CD4-positive, alpha-beta memory T cell (primary cell): Measurements from ENCODE around the gene FIBCD1. TPM values are rescaled to one million over a fixed set of nuclear protein-coding genes. Genes with fewer than 3 reads are reported as not detected.

ENCODE experiments used
- CTCF ChIA-PET: fragments of 350-600 bp; sonication (Branson Sonifier 250); formaldehyde crosslinking; loops from one replicate; lab custom pipeline; 2021; ENCODE audit warnings: inconsistent platforms; ENCODE audit not compliant: partially characterized antibody; lab: Charles Lee
- POLR2A ChIA-PET: fragments of 350-600 bp; sonication (Branson Sonifier 250); formaldehyde crosslinking; loops from one replicate; lab custom pipeline; 2021; ENCODE audit not compliant: partially characterized antibody; lab: Charles Lee
- DNase-seq, 5 donors: peaks; one replicate each; pipeline versions ENCODE4 v3.0.0 to v3.0.0-alpha.2; 2020 to 2022; ENCODE audit warnings: mixed read lengths in 1 of 5
- H3K27ac ChIP-seq: one replicate; pipeline ENCODE4 v1.7.0; 2013; ENCODE audit warnings: low read depth, low read length
- H3K27me3 ChIP-seq: 2 replicates; pipeline ENCODE4 v1.7.0; 2013; ENCODE audit warnings: mild to moderate bottlenecking, low read length, moderate library complexity; ENCODE audit not compliant: insufficient read depth
- H3K36me3 ChIP-seq: 2 replicates; pipeline ENCODE4 v1.7.0; 2013; ENCODE audit warnings: mild to moderate bottlenecking, low read length, moderate library complexity; ENCODE audit not compliant: insufficient read depth
- H3K4me1 ChIP-seq: 2 replicates; pipeline ENCODE4 v1.7.0; 2013; ENCODE audit warnings: mild to moderate bottlenecking, low read length, moderate library complexity; ENCODE audit not compliant: insufficient read depth
- H3K4me3 ChIP-seq, 2 donors: one replicate each; pipeline ENCODE4 v1.7.0; 2013; ENCODE audit warnings: low read length in 2 of 2, mild to moderate bottlenecking in 1 of 2
- H3K9me3 ChIP-seq, 2 donors: one replicate each; pipeline ENCODE4 v1.7.0; 2013; ENCODE audit warnings: low read length in 2 of 2, control low read depth in 1 of 2; ENCODE audit not compliant: control insufficient read depth in 1 of 2
- H3K27ac Mint-ChIP-seq, 7 donors: one replicate each; pipeline ENCODE4 v1.8.0; 2020 to 2021; ENCODE audit warnings: mixed read lengths in 7 of 7, mild to moderate bottlenecking in 6 of 7, inconsistent platforms in 3 of 7, moderate library complexity in 3 of 7
- H3K27me3 Mint-ChIP-seq, 2 donors: one replicate each; pipeline ENCODE4 v1.8.0; 2020 to 2021; ENCODE audit warnings: mixed read lengths in 2 of 2
- H3K36me3 Mint-ChIP-seq, 2 donors: one replicate each; pipeline ENCODE4 v1.8.0; 2020 to 2021; ENCODE audit warnings: mixed read lengths in 2 of 2, inconsistent platforms in 1 of 2, mild to moderate bottlenecking in 1 of 2
- H3K4me1 Mint-ChIP-seq, 4 donors: one replicate each; pipeline ENCODE4 v1.8.0; 2020 to 2021; ENCODE audit warnings: mixed read lengths in 4 of 4, mild to moderate bottlenecking in 1 of 4
- H3K4me3 Mint-ChIP-seq, 8 donors: one replicate each; pipeline ENCODE4 v1.8.0; 2020 to 2021; ENCODE audit warnings: mixed read lengths in 8 of 8, mild to moderate bottlenecking in 7 of 8, moderate library complexity in 6 of 8, inconsistent platforms in 3 of 8
- H3K9me3 Mint-ChIP-seq, 8 donors: one replicate each; pipeline ENCODE4 v1.8.0; 2020 to 2021; ENCODE audit warnings: mixed read lengths in 8 of 8, mild to moderate bottlenecking in 5 of 8, inconsistent platforms in 3 of 8, moderate library complexity in 1 of 8
- intact Hi-C: fragments of 100-400 bp; cut with micrococcal nuclease; formaldehyde crosslinking; loops from one replicate; pipeline ENCODE4 v1.15.1; 2023
- polyA plus RNA-seq, 2 donors: library from polyadenylated mRNA; unstranded; fragments of 300-500 nt; fragmentation: Illumina TruSeq; gene quantifications; one replicate each; pipeline ENCODE4 v1.2.3, GENCODE V29; 2021
- total RNA-seq, 2 experiments: library from RNA; stranded (reverse); gene quantifications; one replicate each; pipeline ENCODE4 v1.2.3, GENCODE V29; 2021

Gene FIBCD1, protein sequence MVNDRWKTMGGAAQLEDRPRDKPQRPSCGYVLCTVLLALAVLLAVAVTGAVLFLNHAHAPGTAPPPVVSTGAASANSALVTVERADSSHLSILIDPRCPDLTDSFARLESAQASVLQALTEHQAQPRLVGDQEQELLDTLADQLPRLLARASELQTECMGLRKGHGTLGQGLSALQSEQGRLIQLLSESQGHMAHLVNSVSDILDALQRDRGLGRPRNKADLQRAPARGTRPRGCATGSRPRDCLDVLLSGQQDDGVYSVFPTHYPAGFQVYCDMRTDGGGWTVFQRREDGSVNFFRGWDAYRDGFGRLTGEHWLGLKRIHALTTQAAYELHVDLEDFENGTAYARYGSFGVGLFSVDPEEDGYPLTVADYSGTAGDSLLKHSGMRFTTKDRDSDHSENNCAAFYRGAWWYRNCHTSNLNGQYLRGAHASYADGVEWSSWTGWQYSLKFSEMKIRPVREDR
- total RNA-seq: not detected
- polyA plus RNA-seq: not detected

DNA sequence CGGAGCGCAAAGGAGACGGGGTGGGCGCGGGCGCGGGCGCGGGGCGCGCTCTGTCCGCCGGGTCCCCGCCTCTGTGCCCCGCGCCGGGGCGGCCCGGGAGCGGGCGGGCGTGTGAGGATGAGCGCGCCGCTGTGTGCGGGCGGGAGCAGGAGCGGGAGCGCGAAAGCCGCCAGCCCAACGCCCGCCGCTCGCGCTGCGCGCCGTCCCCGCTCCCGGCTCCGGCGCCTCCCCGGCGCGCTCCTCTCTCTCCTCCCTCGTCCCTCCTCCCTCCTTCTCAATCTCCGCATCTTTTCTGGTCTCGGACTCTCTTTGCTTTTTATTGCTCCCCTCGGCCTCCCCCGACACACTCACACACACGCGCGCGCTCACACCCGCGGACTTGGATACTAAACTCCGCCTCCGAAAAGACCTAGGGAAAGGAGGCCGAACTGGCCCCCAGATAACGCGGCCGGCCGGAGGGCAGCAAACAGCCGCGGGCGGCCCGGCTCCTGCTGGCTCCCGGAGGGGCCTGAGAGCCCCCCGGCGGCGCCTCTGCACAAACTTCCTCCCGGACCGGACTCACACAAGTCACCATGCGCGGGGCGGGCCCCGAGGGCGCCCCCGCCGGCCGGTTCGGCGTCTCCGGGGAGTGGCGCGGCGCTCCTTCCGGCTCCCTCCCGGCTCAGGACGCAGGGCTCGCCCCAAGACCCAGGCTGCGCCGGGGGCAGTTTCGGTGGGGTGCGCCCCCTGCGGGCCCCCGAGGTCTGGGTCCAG lies at the start of gene FIBCD1:
TSS of gene FIBCD1 (minus strand) at position 596 of the 753 bp plus-strand sequence. CDS start 640 bp downstream, outside the sequence.
- no peak within 1 kb of the TSS for H3K27ac ChIP-seq
- H3K4me3 ChIP-seq: no peak within 1 kb of the TSS
- Mint-ChIP-seq H3K27ac (no peak within 1 kb of the TSS), H3K4me1 (peaks cover 3 to 18% (median 10%) of the 10 kb centered on the region in 4 donors), H3K36me3 (no peaks in the 10 kb centered on the region), H3K9me3 (peaks cover 0 to 2% (median 0%) of the 10 kb centered on the region in 8 donors), H3K27me3 (peaks cover 36 to 50% of the 10 kb centered on the region in 2 donors), H3K4me3 (peak within 1 kb of the TSS in 4 of 8 donors; percentile 32 to 77 (median 42))
- POLR2A ChIA-PET: no interaction called here
- intact Hi-C loops: no loop called here
- H3K4me1 ChIP-seq: peaks cover 12% of the 10 kb centered on the region
- CTCF ChIA-PET: no interaction called here
- no peaks in the 10 kb centered on the region for H3K36me3 ChIP-seq
- H3K9me3 ChIP-seq: no peaks in the 10 kb centered on the region
- peaks cover 46% of the 10 kb centered on the region for H3K27me3 ChIP-seq
- DNase-seq: no peak

DNA sequence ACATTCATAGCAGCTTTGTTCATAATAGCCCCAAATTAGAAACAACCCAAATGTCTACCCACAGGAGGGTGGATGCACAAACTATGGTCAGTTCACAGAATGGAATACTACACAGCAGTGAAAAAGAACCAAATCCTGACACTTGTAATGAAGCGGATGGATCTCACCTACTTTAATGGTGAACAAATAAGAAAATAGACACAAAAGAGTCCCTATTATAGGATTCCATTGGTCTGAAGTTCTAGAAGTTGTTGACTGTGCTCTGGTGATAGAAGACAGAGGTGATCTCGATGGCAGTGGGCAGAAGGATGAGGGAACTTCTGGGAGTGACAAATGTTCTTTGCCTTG lies 49.3 kb upstream of the FIBCD1 start:
- no peaks in the 10 kb centered on the region for H3K9me3 ChIP-seq
- intact Hi-C loops: no loop called here
- no peak overlapping the region for H3K27ac ChIP-seq
- POLR2A ChIA-PET: no interaction called here
- peaks cover 8% of the 10 kb centered on the region for H3K27me3 ChIP-seq
- Mint-ChIP-seq H3K9me3 (no peaks in the 10 kb centered on the region), H3K4me1 (peaks cover 0 to 1% (median 0%) of the 10 kb centered on the region in 4 donors), H3K27me3 (peaks cover 4% of the 10 kb centered on the region in 2 donors), H3K27ac (no peak overlapping the region), H3K36me3 (no peaks in the 10 kb centered on the region), H3K4me3 (no peak overlapping the region)
- CTCF ChIA-PET: no interaction called here
- H3K36me3 ChIP-seq: no peaks in the 10 kb centered on the region
- H3K4me1 ChIP-seq: no peaks in the 10 kb centered on the region
- H3K4me3 ChIP-seq: no peak overlapping the region
- no peak for DNase-seq

DNA sequence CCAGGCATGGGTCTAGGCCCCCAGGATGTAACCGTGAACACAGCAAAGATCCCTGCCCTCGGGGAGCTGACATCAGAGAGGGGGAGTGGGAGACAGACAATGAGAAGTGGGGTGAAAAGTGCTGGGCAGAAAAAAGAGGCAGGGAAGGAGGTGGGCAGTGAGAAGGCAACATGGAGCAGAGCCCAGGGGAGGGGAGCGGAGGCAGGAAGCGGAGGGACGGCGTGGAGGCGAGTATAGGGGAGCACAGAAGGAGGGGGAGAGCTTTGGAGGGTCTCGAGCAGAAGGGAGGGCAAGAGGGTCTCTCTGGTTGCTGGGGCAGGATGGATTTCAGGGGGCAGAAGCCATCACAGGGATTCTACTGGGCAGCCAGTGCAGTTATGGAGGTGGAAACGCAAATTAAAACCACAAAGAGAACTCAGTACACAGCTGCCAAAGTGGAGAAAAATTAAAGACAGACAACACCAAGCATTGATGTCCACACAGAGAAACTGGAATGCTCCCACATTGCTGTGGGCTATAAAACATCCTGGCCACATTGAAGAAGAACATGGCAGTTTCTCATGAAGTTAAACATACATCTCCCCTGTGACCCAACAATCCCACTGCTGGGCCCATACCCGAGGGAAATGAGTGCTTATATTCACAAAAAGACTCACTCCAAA lies 48.8 kb upstream of the FIBCD1 start:
- Histone ChIP-seq H3K36me3 (no peaks in the 10 kb centered on the region), H3K4me3 (no peak overlapping the region), H3K27ac (no peak overlapping the region), H3K4me1 (no peaks in the 10 kb centered on the region), H3K27me3 (peaks cover 8% of the 10 kb centered on the region), H3K9me3 (no peaks in the 10 kb centered on the region)
- Mint-ChIP-seq H3K4me1 (peaks cover 0 to 1% (median 0%) of the 10 kb centered on the region in 4 donors), H3K4me3 (no peak overlapping the region), H3K27ac (no peak overlapping the region), H3K36me3 (no peaks in the 10 kb centered on the region), H3K9me3 (no peaks in the 10 kb centered on the region), H3K27me3 (peaks cover 4% of the 10 kb centered on the region in 2 donors)
- ChIA-PET CTCF (no interaction called here), POLR2A (interaction anchor here (0.6 kb wide), 1 partner anchor 22 kb away, joined by 3 read pairs; no protein-coding TSS in a partner anchor)
- intact Hi-C loops: no loop called here
- DNase-seq: no peak

DNA sequence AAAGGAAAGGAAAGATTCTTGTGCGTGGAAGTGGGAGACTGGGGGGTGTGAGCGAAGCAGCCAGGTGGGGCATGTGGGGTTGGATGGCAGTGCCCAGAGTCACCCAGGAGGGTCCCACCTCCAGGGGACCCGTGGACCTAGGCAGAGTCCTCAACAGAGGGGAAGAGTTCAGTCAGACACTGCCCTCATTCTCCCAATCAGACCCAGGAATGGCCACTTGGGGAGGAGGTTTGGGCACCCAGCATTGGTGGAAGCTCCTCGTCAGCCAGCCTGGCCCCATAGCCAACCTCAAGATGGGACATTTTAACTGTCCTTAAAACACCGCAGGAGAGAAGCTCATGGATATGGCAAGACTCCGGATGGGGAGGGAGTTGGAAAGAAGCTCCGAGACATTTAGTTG lies 48.0 kb upstream of the FIBCD1 start:
- Mint-ChIP-seq H3K27ac (no peak overlapping the region), H3K4me3 (no peak overlapping the region), H3K4me1 (no peaks in the 10 kb centered on the region), H3K9me3 (no peaks in the 10 kb centered on the region), H3K27me3 (peaks cover 1 to 4% of the 10 kb centered on the region in 2 donors), H3K36me3 (no peaks in the 10 kb centered on the region)
- DNase-seq: no peak
- Histone ChIP-seq H3K4me3 (no peak overlapping the region), H3K36me3 (no peaks in the 10 kb centered on the region), H3K27ac (no peak overlapping the region), H3K27me3 (peaks cover 9% of the 10 kb centered on the region), H3K9me3 (no peaks in the 10 kb centered on the region), H3K4me1 (no peaks in the 10 kb centered on the region)
- POLR2A ChIA-PET: interaction anchor here (0.6 kb wide), 1 partner anchor 23 kb away, joined by 3 read pairs; no protein-coding TSS in a partner anchor
- intact Hi-C loops: no loop called here
- CTCF ChIA-PET: no interaction called here

DNA sequence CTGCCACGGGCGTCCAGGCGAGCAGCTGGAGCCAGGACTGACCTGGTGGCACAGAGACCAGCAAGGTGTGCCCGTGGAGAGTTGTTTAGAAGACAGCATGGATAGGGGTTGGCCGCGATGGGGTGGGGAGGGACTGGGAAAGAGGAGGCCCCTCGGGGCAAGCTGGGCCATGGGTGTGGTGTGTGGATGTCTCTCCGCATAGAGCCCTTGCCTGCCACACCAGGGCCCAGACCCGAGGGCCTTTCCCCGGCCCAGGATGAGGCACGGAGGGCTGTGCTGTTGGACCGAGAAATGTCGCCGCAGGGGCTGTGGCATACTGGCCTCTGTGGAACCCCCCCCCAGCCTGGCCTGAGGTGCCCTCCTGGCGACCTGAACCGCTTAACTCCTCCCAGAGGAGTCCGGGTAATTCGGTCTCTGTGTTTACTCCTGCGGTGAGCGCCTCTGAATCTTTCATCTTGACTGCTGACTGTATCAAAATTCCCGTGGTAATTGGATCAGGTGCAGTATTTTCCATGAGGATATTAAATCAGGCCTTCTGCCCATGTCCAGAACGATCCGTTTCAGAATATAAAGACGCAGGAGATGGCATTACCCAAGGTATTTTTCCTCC lies 47.4 kb upstream of the FIBCD1 start:
- intact Hi-C loops: no loop called here
- DNase-seq: no peak
- H3K27ac Mint-ChIP-seq: no peak overlapping the region
- H3K4me1 Mint-ChIP-seq: no peaks in the 10 kb centered on the region
- H3K27me3 Mint-ChIP-seq: peaks cover 1 to 2% of the 10 kb centered on the region in 2 donors
- no peaks in the 10 kb centered on the region for H3K36me3 Mint-ChIP-seq
- Histone ChIP-seq H3K4me3 (no peak overlapping the region), H3K4me1 (no peaks in the 10 kb centered on the region), H3K27ac (no peak overlapping the region), H3K27me3 (peaks cover 15% of the 10 kb centered on the region), H3K36me3 (no peaks in the 10 kb centered on the region), H3K9me3 (no peaks in the 10 kb centered on the region)
- no peaks in the 10 kb centered on the region for H3K9me3 Mint-ChIP-seq
- POLR2A ChIA-PET: no interaction called here
- H3K4me3 Mint-ChIP-seq: no peak overlapping the region
- CTCF ChIA-PET: no interaction called here

DNA sequence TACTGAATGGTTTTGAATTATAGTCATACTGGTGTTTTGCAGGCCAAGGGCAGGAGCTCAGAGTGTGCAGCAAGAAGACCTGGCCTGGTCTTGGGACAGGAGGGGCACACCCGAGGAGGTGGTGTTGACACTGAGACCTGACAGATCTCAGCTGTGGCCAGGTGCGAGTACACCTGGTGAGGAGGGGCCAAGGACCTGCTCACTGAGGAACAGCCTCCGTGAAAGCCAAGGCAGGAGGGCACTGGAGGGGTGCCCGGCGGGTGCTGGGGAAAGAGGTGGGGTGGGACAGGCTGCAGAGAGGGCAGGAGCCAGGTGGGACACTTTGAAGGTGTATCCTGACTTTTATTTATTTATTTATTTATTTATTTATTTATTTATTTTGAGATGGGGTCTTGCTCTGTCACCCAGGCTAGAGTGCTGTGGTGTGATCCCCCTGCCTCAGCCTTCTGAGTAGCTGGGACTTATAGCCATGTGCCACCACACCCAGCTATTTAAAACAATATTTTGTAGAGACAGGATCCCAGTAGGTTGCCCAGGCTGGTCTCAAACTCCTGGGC lies 46.6 kb upstream of the FIBCD1 start:
- ChIA-PET CTCF (interaction anchor here (1.7 kb wide), 1 partner anchor 60 kb away, joined by 5 read pairs; no protein-coding TSS in a partner anchor), POLR2A (no interaction called here)
- H3K27ac ChIP-seq: no peak overlapping the region
- intact Hi-C loops: no loop called here
- no peak overlapping the region for H3K4me3 Mint-ChIP-seq
- H3K4me1 Mint-ChIP-seq: no peaks in the 10 kb centered on the region
- DNase-seq: no peak
- no peak overlapping the region for H3K27ac Mint-ChIP-seq
- no peaks in the 10 kb centered on the region for H3K9me3 ChIP-seq
- peaks cover 1 to 2% of the 10 kb centered on the region in 2 donors for H3K27me3 Mint-ChIP-seq
- no peaks in the 10 kb centered on the region for H3K36me3 ChIP-seq
- no peaks in the 10 kb centered on the region for H3K36me3 Mint-ChIP-seq
- peaks cover 18% of the 10 kb centered on the region for H3K27me3 ChIP-seq
- no peak overlapping the region for H3K4me3 ChIP-seq
- H3K4me1 ChIP-seq: no peaks in the 10 kb centered on the region
- H3K9me3 Mint-ChIP-seq: no peaks in the 10 kb centered on the region
